Parathyroid adenoma (tissue), 2 donors: ENCODE measurements around the gene CALY.

Source experiments
- H2AFZ ChIP-seq: fragments of 300-600 bp; sonication (generic); one replicate; pipeline ENCODE4 v1.7.0; 2017; ENCODE audit warnings: antibody characterized with exemption, mild to moderate bottlenecking
- H3K27ac ChIP-seq: fragments of 300-600 bp; sonication (generic); one replicate; pipeline ENCODE4 v1.7.0; 2017
- H3K27me3 ChIP-seq: fragments of 300-600 bp; sonication (generic); one replicate; pipeline ENCODE4 v1.7.0; 2017; ENCODE audit warnings: low read length; ENCODE audit not compliant: control insufficient read depth, insufficient read depth
- H3K36me3 ChIP-seq: fragments of 300-600 bp; sonication (generic); one replicate; pipeline ENCODE4 v1.7.0; 2017; ENCODE audit warnings: low read length; ENCODE audit not compliant: control insufficient read depth, insufficient read depth
- H3K4me1 ChIP-seq: fragments of 300-600 bp; sonication (generic); one replicate; pipeline ENCODE4 v1.7.0; 2017; ENCODE audit warnings: control low read depth
- H3K4me2 ChIP-seq: fragments of 300-600 bp; sonication (generic); one replicate; pipeline ENCODE4 v1.7.0; 2017; ENCODE audit warnings: low read length
- H3K4me3 ChIP-seq: fragments of 300-600 bp; sonication (generic); one replicate; pipeline ENCODE4 v1.7.0; 2017; ENCODE audit warnings: low read depth, low read length
- H3K79me2 ChIP-seq: fragments of 300-600 bp; sonication (generic); one replicate; pipeline ENCODE4 v1.7.0; 2017; ENCODE audit warnings: control low read depth
- H3K9ac ChIP-seq: fragments of 300-600 bp; sonication (generic); one replicate; pipeline ENCODE4 v1.7.0; 2017; ENCODE audit warnings: mild to moderate bottlenecking
- H3K9me3 ChIP-seq: fragments of 300-600 bp; sonication (generic); one replicate; pipeline ENCODE4 v1.7.0; 2017; ENCODE audit warnings: low read length; ENCODE audit not compliant: control insufficient read depth
- TF ChIP-seq, protein P1 (sequence below): fragments of 300-600 bp; sonication (generic); IDR thresholded peaks from one replicate; pipeline ENCODE4 v1.7.0; 2017; ENCODE audit warnings: antibody characterized with exemption, mild to moderate bottlenecking
- donor health status: primary hyperparathyroidism.

CALY gene

DNA sequence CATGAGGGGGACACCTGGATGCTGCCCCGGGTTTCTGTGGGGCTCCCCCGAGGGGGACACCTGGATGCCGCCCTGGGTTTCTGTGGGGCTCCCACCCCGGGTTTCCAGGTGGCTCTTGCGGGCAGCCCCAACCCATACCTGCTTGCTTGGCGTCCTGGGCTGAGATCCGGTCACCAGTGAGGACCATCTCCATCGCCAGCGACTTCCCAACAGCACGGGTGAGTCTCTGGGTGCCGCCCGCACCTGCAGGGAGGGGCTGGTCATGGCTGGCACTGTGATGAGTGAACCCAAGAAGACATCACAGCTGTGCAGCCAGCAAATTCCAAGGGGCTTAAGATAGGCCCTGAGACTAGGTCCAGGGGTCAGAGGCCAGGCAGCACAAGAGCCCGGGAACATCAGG lies 30.1 kb upstream of the CALY start:
- Histone ChIP-seq H3K4me2 (no peak overlapping the region), H3K9ac (no peak overlapping the region), H3K4me1 (no peaks in the 10 kb centered on the region), H3K79me2 (no peaks in the 10 kb centered on the region), H3K27ac (no peak overlapping the region), H3K4me3 (no peak overlapping the region), H3K36me3 (no peaks in the 10 kb centered on the region), H2AFZ (no peak overlapping the region), H3K27me3 (no peaks in the 10 kb centered on the region), H3K9me3 (no peaks in the 10 kb centered on the region)
- TF ChIP-seq, protein P1, sequence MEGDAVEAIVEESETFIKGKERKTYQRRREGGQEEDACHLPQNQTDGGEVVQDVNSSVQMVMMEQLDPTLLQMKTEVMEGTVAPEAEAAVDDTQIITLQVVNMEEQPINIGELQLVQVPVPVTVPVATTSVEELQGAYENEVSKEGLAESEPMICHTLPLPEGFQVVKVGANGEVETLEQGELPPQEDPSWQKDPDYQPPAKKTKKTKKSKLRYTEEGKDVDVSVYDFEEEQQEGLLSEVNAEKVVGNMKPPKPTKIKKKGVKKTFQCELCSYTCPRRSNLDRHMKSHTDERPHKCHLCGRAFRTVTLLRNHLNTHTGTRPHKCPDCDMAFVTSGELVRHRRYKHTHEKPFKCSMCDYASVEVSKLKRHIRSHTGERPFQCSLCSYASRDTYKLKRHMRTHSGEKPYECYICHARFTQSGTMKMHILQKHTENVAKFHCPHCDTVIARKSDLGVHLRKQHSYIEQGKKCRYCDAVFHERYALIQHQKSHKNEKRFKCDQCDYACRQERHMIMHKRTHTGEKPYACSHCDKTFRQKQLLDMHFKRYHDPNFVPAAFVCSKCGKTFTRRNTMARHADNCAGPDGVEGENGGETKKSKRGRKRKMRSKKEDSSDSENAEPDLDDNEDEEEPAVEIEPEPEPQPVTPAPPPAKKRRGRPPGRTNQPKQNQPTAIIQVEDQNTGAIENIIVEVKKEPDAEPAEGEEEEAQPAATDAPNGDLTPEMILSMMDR = no peak

DNA sequence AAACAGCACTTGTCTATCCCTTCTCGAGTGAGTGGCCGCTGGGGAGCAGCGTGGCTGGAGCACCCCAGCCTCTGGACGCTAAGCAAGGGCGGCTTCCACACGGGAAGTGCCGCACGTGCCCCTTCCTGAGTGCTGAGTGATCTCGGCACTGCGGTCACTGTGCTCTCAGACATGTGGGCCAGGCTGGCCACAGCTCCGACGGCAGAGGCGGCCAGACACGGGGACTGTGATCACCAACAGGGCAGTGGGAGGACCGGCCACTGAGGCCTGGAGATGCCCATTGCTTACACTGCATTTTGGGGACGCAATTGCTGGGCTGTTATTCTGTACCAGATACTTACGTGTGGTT lies 29.4 kb upstream of the CALY start:
- TF ChIP-seq, protein P1 = no peak
- no peaks in the 10 kb centered on the region for H3K4me1 ChIP-seq
- H3K79me2 ChIP-seq = no peaks in the 10 kb centered on the region
- H3K36me3 ChIP-seq = no peaks in the 10 kb centered on the region
- H3K9ac ChIP-seq = no peak overlapping the region
- H3K27me3 ChIP-seq = no peaks in the 10 kb centered on the region
- no peak overlapping the region for H3K27ac ChIP-seq
- no peak overlapping the region for H2AFZ ChIP-seq
- H3K4me3 ChIP-seq = no peak overlapping the region
- no peaks in the 10 kb centered on the region for H3K9me3 ChIP-seq
- H3K4me2 ChIP-seq = no peak overlapping the region

DNA sequence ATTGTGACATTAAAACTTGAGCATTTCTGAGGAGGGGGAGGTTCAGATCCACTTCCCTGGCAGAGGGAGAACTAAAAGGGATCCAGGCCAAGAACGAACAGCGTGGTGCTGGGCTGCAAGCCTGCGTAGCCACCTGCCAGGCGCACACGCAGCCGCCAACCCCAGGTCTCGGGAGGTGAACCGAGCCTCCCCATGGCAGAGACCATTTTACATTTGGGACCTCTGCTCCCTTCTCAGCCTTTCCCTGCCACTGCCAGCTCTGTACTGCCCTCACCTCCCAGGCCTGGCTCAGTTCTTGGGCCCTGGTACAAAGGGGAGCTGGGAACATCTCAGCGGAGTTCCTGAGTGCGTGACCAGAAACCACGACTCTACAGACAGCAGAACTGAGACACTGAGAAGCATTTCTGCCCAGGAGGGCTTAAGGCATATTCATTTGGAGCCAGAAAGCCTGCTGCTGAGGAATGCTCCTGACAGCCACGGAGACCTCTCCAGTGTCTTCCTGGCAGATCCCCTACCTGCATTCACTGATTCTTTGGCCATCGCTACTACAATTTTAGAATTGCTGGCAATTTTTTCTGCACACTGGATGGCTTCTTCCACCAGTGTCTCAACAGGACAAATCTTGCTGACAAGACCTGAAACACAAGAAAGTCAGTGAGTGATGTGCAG lies 28.9 kb upstream of the CALY start:
- Histone ChIP-seq H3K27me3 (no peaks in the 10 kb centered on the region), H3K36me3 (no peaks in the 10 kb centered on the region), H3K4me1 (no peaks in the 10 kb centered on the region), H3K9me3 (no peaks in the 10 kb centered on the region), H3K27ac (no peak overlapping the region), H3K79me2 (no peaks in the 10 kb centered on the region), H3K4me3 (no peak overlapping the region), H2AFZ (no peak overlapping the region), H3K4me2 (no peak overlapping the region), H3K9ac (no peak overlapping the region)
- TF ChIP-seq, protein P1 = no peak

DNA sequence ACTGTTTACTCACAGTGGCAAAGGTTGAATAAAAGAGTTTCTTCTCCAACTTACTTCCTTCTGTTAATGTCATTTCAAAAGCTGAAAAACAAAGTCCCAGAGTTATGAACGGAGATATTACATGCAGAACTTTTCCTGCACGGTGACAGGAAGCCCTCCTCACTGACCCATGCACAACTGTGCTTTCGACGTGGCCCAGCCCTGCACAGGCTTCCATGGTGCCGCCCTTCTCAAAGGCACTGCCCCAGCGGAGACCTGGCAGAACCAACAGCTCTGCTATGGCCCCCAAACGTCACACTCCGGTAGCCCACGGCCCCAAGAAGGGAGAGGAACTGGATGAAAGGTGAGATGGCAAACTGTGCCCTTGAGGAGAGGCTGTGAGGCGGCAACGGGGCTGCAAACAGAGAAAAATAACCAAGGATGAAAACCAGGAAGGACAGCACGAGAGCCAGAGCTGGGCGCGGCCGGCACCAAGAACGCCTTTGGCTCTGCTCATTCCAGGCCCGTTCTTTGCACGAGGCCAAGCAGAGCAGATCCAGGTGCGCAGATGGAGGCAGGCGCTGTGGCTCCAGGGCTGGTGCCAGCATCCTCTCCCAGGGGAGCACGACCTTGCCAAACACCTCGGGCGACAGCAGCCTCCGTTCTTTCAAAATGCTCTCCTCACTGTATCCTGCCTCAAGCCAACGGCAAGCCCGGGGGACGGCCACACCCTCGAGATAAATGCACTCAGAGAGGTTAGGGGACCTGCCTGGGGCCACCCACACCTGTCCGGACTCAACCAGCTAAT lies 28.1 kb upstream of the CALY start:
- Histone ChIP-seq H3K36me3 (no peaks in the 10 kb centered on the region), H3K4me3 (no peak overlapping the region), H3K9me3 (no peaks in the 10 kb centered on the region), H3K4me2 (no peak overlapping the region), H3K79me2 (no peaks in the 10 kb centered on the region), H3K4me1 (peaks cover 1% of the 10 kb centered on the region), H3K27ac (no peak overlapping the region), H2AFZ (no peak overlapping the region), H3K9ac (no peak overlapping the region), H3K27me3 (no peaks in the 10 kb centered on the region)
- TF ChIP-seq, protein P1 = no peak
